MV-4-11 (cell line): ENCODE results near the gene ATP8B4.

Experiments used
- DNase-seq: peaks from one replicate; lab custom pipeline; 2025; lab: John Stamatoyannopoulos, UW

ATP8B4 gene

DNA sequence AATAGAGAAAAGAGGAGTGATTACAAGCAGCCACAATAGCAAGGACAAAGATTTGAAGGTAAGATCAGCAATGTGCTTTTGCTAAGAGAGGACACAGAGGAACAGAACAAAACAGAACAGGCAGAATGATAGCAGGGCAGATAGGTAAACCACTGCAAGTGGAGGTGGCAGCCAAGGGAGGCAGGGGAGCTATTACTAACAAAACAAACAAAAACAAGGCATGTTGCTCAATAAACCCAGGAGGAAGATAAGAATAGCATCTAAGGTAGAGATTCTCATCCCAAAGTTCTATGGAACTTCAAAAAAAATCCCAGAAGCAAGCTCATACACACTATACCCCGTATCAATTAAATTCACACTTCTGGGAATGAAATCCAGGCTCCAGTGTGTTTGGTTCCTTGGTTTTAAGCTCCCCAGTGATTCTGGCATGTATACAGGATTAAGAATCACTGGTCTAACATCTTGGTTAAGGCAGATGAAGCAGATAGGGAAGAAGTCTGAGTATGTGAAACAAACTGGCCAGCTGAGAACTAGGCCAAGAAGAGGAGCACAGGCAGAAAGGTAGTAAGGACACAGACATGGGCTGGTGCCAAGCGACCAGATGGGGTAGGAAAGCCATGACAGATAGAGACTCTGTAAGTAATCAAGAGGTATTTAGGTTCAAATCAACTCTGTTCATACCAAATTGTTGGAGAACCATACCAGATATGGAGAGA is 309.0 kb downstream of the ATP8B4 start:
- no peak for DNase-seq

DNA sequence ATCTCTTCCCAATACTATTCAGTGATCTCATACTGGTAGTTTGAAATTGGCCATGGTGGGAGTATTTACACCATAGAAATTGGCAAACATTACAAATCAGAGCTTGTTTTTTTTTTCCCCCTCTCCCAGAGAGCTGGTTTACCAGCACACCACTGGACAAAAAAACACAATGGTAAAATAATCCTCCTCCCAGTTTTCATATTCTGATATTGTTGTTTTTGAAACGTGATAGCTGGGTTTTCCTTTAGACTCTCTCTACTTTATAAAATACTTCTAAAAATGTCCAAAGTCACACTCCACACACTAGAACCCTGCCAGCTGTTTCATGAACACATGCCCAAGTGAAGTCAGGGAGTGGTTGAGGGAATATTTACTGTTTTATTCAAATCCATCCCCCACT is 310.7 kb downstream of the ATP8B4 start:
- no peak for DNase-seq
